ENCODE results near the gene PTPA. TPM values are rescaled to one million over a fixed set of nuclear protein-coding genes. Genes with fewer than 3 reads are reported as not detected.

PTPA gene
- total RNA-seq, 1 experiment from 2014 or later = 91.8 TPM

Other genes with a start within 250 kb of the PTPA start
- gene KYAT1, start 229.5 kb upstream of the PTPA start, total RNA-seq (2022) = 3.8 and 5.7 TPM in 2 replicates
- gene LRRC8A, start 229.3 kb upstream of the PTPA start, total RNA-seq (2022) = 30.9 and 31.6 TPM in 2 replicates
- 0.70 and 2.0 TPM in 2 replicates for gene PHYHD1, start 190.4 kb upstream of the PTPA start, total RNA-seq (2022)
- 12.0 and 16.9 TPM in 2 replicates for gene DOLK, start 163.8 kb upstream of the PTPA start, total RNA-seq (2022)
- gene NUP188, start 163.7 kb upstream of the PTPA start, total RNA-seq (2022) = 47.3 and 54.9 TPM in 2 replicates
- gene SH3GLB2, start 83.1 kb upstream of the PTPA start, total RNA-seq (2022) = 51.7 and 58.3 TPM in 2 replicates
- 28.6 and 28.7 TPM in 2 replicates for gene MIGA2, start 74.8 kb upstream of the PTPA start, total RNA-seq (2022)
- 16.3 and 18.5 TPM in 2 replicates for gene DOLPP1, start 30.3 kb upstream of the PTPA start, total RNA-seq (2022)
- 14.5 and 17.0 TPM in 2 replicates for gene CRAT, start 622 bp upstream of the PTPA start, total RNA-seq (2022)
- 11.9 and 13.4 TPM in 2 replicates for gene IER5L, start 66.8 kb downstream of the PTPA start, total RNA-seq (2022)